PFSK-1 (cell line): ENCODE measurements around the gene KRTAP5-7.

ENCODE experiments used
- POLR2AphosphoS5 ChIP-seq: IDR thresholded peaks from 2 replicates; pipeline ENCODE4 v1.6.1; 2012; ENCODE audit warnings: low read depth, mild to moderate bottlenecking, control low read depth, low read length, moderate library complexity
- SIN3A ChIP-seq: IDR thresholded peaks from 2 replicates; pipeline ENCODE4 v1.6.1; 2012; ENCODE audit warnings: mild to moderate bottlenecking, low read length, moderate library complexity, borderline replicate concordance; ENCODE audit not compliant: insufficient read depth
- TAF1 ChIP-seq: IDR thresholded peaks from 2 replicates; pipeline ENCODE4 v1.6.1; 2012; ENCODE audit warnings: low read length, control low read depth, borderline replicate concordance; ENCODE audit not compliant: insufficient read depth
- TF ChIP-seq, protein P1 (sequence below), 2 experiments: IDR thresholded peaks; 2 replicates each; pipeline versions ENCODE4 v1.6.1 to v1.8.0; 2011 to 2012; ENCODE audit warnings: low read depth in 2 of 2, low read length in 2 of 2, control low read depth in 1 of 2, inconsistent platforms in 1 of 2, mild to moderate bottlenecking in 1 of 2, moderate library complexity in 1 of 2; ENCODE audit not compliant: insufficient read depth in 1 of 2

DNA sequence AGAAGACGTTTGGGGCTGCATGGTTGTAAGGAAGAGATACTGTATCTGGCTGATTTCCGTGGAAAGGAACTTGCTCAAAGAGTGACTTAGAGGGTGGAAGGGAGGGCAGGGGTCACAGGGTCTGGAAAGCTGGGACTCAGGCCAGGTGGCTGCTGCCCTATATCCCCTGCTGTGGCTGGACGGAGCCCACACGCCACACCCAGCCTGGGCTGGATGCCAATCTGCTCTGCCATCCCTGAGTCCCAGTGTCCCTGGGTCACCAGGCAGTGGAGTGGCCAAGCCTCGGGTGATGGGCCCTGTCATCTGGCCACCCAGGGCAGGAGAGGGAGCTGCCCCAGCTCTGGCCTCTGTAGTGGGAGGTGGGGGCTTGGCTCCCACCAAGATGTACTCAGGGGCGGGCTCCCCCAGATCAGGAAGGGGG, 26.5 kb upstream of the KRTAP5-7 start:
- TF ChIP-seq POLR2AphosphoS5 (no peak), TAF1 (no peak), SIN3A (no peak)
- TF ChIP-seq, protein P1, sequence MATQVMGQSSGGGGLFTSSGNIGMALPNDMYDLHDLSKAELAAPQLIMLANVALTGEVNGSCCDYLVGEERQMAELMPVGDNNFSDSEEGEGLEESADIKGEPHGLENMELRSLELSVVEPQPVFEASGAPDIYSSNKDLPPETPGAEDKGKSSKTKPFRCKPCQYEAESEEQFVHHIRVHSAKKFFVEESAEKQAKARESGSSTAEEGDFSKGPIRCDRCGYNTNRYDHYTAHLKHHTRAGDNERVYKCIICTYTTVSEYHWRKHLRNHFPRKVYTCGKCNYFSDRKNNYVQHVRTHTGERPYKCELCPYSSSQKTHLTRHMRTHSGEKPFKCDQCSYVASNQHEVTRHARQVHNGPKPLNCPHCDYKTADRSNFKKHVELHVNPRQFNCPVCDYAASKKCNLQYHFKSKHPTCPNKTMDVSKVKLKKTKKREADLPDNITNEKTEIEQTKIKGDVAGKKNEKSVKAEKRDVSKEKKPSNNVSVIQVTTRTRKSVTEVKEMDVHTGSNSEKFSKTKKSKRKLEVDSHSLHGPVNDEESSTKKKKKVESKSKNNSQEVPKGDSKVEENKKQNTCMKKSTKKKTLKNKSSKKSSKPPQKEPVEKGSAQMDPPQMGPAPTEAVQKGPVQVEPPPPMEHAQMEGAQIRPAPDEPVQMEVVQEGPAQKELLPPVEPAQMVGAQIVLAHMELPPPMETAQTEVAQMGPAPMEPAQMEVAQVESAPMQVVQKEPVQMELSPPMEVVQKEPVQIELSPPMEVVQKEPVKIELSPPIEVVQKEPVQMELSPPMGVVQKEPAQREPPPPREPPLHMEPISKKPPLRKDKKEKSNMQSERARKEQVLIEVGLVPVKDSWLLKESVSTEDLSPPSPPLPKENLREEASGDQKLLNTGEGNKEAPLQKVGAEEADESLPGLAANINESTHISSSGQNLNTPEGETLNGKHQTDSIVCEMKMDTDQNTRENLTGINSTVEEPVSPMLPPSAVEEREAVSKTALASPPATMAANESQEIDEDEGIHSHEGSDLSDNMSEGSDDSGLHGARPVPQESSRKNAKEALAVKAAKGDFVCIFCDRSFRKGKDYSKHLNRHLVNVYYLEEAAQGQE (IDR thresholded peaks at IDR 0.05; ENCODE audit: insufficient read depth in 1 of 2, low read depth in 2 of 2, low read length in 2 of 2): no peak
